HUES6 (cell line): ENCODE data around the gene SND1.

Experiments
- H3K27ac ChIP-seq: 2 replicates; pipeline ENCODE4 v1.7.0; 2013; ENCODE audit warnings: low read depth, mild to moderate bottlenecking, low read length, inconsistent platforms
- H3K27me3 ChIP-seq: 2 replicates; pipeline ENCODE4 v1.6.1; 2013; ENCODE audit warnings: low read length; ENCODE audit not compliant: control insufficient read depth, insufficient read depth
- H3K36me3 ChIP-seq: 2 replicates; pipeline ENCODE4 v1.6.1; 2013; ENCODE audit warnings: low read length; ENCODE audit not compliant: control insufficient read depth, insufficient read depth
- H3K4me1 ChIP-seq: 2 replicates; pipeline ENCODE4 v1.6.1; 2013; ENCODE audit warnings: low read length; ENCODE audit not compliant: control insufficient read depth, insufficient read depth
- H3K4me3 ChIP-seq: 2 replicates; pipeline ENCODE4 v1.5.1; 2013; ENCODE audit warnings: low read depth, low read length
- H3K9ac ChIP-seq: one replicate; pipeline ENCODE4 v1.6.1; 2013; ENCODE audit warnings: mild to moderate bottlenecking, low read length
- H3K9me3 ChIP-seq: 2 replicates; pipeline ENCODE4 v1.6.1; 2013; ENCODE audit warnings: low read depth, low read length; ENCODE audit not compliant: control insufficient read depth, insufficient read depth

SND1 gene

DNA sequence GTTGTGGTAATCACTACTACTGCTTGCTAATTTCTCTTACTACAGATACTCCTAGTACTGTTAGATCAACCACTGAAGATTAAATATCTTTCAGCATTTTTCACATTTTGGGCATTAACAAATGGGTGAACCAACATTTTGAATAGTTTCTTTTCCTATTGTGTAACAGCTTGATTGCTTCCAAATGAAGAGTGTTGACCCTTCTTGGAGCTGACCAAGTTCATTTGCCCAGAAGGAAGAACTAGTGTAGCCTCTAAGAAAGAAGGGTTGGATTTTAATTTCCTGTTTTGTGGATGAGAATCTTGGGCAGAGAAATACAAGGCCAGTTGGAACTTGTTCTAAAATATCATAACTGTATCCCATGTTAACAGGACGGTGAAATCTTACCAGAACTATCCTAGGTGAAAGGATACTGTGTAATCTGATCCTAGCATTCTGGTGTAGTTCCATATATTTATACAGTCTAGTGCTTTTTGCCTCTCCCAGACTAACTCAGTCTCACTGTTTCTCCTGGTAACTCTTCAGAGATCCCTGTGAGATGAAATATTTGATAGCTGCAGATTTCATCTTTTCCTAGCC lies 37.3 kb downstream of the SND1 start:
- peaks cover 64% of the 10 kb centered on the region for H3K36me3 ChIP-seq

DNA sequence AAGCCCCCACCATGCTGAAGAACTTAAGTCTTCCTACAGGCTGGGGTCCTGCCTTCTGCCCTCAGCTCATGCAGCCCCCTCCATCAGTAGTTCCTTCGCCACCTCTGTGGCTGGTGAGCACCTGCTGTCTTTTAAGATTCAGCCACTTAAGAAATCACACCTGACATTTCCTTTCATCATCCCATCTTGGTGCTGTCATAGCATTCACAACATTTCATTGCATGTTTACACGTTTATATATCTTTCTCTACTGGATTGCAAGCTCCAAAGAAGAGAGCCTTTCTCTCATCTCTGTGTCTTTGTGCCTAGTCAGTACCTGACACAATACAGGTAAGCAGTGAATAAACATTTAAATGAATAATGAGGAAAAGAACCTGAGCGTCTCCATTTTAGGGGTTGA lies 38.3 kb downstream of the SND1 start:
- Histone ChIP-seq H3K27me3 (no peaks in the 10 kb centered on the region), H3K36me3 (peaks cover 75% of the 10 kb centered on the region), H3K9ac (no peak overlapping the region), H3K4me3 (no peak overlapping the region), H3K27ac (no peak overlapping the region), H3K4me1 (peaks cover 12% of the 10 kb centered on the region), H3K9me3 (no peaks in the 10 kb centered on the region)

More for the DNA sequence above, 37.3 kb downstream of the SND1 start:
- Histone ChIP-seq H3K27me3 (no peaks in the 10 kb centered on the region), H3K27ac (no peak overlapping the region), H3K4me3 (no peak overlapping the region), H3K4me1 (peaks cover 23% of the 10 kb centered on the region), H3K9ac (no peak overlapping the region), H3K9me3 (no peaks in the 10 kb centered on the region)

DNA sequence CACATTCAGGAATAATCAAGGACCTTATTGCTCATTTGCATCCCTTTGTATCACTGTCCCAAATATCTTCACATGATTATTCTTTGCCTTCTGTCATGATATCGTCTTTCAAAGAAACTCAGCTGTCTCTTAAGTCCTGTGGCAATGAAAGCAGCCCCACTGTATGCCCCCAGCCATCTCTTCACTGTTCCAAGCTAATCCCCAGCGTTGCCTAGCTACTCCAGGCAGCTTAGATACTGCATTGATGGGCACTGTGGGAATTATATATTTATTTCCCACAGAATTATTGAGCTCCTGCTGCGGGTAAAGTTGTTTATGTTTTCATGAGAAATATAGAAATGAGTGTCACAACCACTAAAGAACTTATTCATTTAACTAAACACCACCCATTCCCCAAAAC lies 38.8 kb downstream of the SND1 start:
- Histone ChIP-seq H3K9ac (no peak overlapping the region), H3K27ac (no peak overlapping the region), H3K4me1 (peaks cover 7% of the 10 kb centered on the region; the same call in 1 of the 2 replicates), H3K36me3 (peaks cover 80% of the 10 kb centered on the region), H3K9me3 (no peaks in the 10 kb centered on the region), H3K27me3 (no peaks in the 10 kb centered on the region), H3K4me3 (no peak overlapping the region)

DNA sequence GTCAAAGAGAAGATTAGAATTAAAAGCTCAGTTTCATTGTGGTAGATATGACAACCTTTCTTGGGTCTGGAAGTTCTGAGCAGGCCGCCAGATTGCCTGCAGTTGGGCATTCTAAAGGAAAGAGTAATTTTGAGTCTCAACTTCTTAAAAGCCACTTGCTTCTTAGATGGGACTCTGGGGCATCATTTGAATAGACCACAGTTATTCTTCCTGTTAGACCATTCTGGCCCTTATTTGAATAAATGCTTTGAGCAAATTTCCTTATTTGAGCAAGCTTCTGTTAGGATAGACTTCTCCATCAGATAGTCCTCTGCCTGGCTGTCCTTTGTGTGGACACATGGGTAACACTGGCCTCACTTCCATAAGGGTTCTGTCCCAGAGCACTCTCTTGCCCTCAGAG lies 40.2 kb downstream of the SND1 start:
- H3K4me3 ChIP-seq, result no peak overlapping the region
- no peak overlapping the region for H3K27ac ChIP-seq
- peaks cover 80% of the 10 kb centered on the region for H3K36me3 ChIP-seq
- peaks cover 2% of the 10 kb centered on the region; the same call in 1 of the 2 replicates for H3K4me1 ChIP-seq
- no peaks in the 10 kb centered on the region for H3K9me3 ChIP-seq
- H3K9ac ChIP-seq, result no peak overlapping the region
- no peaks in the 10 kb centered on the region for H3K27me3 ChIP-seq

DNA sequence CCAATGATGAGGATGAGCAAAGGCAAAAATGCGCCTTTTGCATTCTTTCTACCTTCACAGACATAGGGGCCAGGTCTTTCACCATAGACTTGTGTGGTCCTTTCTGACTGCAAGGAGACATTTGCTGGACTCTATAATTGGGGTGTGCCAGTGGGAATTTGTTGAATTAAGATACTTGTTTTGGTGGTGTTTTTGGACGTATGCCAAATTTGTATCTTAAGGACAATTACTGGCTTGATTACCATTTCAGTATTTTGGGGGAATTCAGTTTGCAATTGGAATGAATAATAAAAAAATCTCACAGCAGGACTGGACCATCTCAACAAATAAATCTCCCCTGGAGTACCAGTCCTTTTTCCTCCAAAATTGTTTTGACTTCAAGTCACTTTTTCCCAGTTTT lies 47.9 kb downstream of the SND1 start:
- no peak overlapping the region for H3K27ac ChIP-seq
- no peaks in the 10 kb centered on the region for H3K4me1 ChIP-seq
- H3K27me3 ChIP-seq, result no peaks in the 10 kb centered on the region
- H3K9ac ChIP-seq, result no peak overlapping the region
- H3K4me3 ChIP-seq, result no peak overlapping the region
- no peaks in the 10 kb centered on the region for H3K9me3 ChIP-seq
- H3K36me3 ChIP-seq, result peaks cover 98% of the 10 kb centered on the region

DNA sequence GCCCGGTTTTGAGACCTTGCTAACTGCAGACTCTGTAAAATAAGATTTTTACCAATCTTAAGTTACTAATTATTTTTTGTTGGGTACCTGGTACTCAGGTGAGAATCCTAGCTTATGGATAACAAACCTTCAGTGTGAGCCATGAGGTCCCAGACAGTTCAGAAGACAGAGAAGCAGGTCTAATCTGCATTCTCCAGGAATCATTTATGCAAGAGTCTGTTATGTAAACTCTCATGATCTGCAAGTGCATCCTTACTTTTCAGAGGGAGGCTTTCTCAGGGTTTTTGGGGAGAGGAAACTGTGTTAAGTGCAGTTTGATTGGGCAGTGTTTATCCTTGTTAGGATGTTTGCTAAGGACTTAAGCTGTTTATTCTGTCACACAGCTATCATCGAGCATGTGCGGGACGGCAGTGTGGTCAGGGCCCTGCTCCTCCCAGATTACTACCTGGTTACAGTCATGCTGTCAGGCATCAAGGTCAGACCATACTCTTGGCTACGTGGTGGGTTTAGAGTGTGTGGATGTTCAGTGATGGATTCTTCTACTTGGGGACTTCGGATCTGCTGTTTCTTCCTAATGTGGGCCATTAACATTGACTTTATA lies 50.2 kb downstream of the SND1 start:
- Histone ChIP-seq H3K9ac (no peak overlapping the region), H3K27ac (no peak overlapping the region), H3K4me1 (no peaks in the 10 kb centered on the region), H3K4me3 (no peak overlapping the region), H3K36me3 (peaks cover 97% of the 10 kb centered on the region), H3K9me3 (no peaks in the 10 kb centered on the region), H3K27me3 (no peaks in the 10 kb centered on the region)

DNA sequence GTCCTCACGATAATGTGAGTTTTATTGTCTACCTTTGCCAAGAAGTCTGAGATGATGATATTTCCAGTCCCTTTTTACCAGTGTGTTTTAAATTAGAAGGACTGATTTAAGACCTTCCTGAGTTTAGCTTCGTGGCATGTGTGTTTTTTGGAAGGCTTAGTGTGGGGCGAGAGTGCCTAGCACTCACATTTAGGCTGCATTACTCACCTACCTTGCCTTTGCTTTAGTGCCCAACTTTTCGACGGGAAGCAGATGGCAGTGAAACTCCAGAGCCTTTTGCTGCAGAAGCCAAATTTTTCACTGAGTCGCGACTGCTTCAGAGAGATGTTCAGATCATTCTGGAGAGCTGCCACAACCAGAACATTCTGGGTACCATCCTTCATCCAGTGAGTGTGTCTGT lies 50.9 kb downstream of the SND1 start:
- H3K4me1 ChIP-seq, result no peaks in the 10 kb centered on the region
- H3K36me3 ChIP-seq, result peaks cover 97% of the 10 kb centered on the region
- no peaks in the 10 kb centered on the region for H3K9me3 ChIP-seq
- no peak overlapping the region for H3K9ac ChIP-seq
- H3K27me3 ChIP-seq, result no peaks in the 10 kb centered on the region
- H3K4me3 ChIP-seq, result no peak overlapping the region
- no peak overlapping the region for H3K27ac ChIP-seq

DNA sequence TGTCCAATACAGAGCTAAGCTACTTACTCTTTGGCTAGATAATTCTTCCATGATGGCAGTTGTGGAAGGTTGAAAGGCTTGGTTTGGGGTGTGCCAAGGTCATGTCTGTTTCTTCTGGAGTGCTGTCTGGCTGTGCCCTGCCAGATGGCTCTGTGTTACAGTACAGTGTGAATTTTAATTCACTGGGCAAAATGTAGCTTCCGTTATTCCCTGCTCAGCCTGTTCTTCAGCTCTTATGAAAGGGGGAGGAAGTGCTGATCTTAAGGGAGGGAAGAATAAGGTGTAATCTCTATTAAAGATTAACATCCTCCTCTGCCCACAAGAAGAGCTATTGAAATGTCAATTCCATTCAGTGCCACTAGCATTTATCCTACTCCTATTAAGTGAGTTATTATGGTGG lies 52.2 kb downstream of the SND1 start:
- H3K9me3 ChIP-seq, result no peaks in the 10 kb centered on the region
- H3K27me3 ChIP-seq, result no peaks in the 10 kb centered on the region
- H3K4me3 ChIP-seq, result no peak overlapping the region
- H3K36me3 ChIP-seq, result peaks cover 95% of the 10 kb centered on the region
- no peak overlapping the region for H3K9ac ChIP-seq
- no peaks in the 10 kb centered on the region for H3K4me1 ChIP-seq
- no peak overlapping the region for H3K27ac ChIP-seq

DNA sequence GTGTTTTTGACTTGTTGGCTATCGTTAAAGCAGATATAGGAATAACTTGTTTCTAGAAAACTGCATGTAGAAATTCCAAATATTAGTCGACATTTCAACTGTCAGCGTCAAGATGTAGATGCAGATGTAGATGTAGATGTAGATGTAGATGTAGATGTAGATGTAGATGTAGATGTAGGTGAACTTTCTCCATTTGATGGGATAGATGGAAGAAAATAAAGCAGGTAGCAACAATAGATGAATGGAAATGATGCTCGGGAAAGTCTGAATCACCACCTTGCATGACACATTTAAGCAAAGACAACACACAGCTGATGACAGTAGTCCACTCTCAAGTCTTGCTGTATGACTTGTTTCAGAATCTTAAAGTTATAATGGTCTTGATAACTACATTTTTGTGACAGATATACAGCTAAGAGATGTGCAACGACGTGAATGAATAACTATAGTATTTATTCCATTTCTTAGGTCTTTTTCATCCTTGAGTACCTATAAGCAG lies 53.5 kb downstream of the SND1 start:
- H3K9ac ChIP-seq, result no peak overlapping the region
- no peaks in the 10 kb centered on the region for H3K27me3 ChIP-seq
- H3K27ac ChIP-seq, result no peak overlapping the region
- peaks cover 95% of the 10 kb centered on the region for H3K36me3 ChIP-seq
- no peaks in the 10 kb centered on the region for H3K4me1 ChIP-seq
- H3K4me3 ChIP-seq, result no peak overlapping the region
- H3K9me3 ChIP-seq, result no peaks in the 10 kb centered on the region

DNA sequence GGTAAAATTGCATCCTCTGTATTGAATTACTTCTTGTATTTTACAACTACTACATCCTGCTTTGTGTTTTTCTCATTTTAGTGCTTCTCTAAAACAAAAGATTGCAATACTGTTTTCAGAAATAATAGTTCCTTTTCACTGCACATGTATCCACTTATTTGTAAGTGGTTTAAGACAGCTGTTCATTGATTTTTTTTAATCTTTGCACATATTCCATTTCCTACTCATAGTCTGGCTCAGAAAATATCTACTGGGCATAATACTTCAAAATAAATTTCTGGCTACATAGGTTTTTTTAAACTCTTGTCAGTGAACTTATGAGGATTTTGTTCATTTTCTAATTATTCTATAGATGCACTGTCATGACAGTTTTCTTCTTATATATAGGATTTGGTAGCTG lies 54.8 kb downstream of the SND1 start:
- Histone ChIP-seq H3K4me3 (no peak overlapping the region), H3K9ac (no peak overlapping the region), H3K9me3 (no peaks in the 10 kb centered on the region; the same call in 1 of the 2 replicates), H3K4me1 (no peaks in the 10 kb centered on the region), H3K27ac (no peak overlapping the region), H3K27me3 (no peaks in the 10 kb centered on the region), H3K36me3 (peaks cover 95% of the 10 kb centered on the region)

DNA sequence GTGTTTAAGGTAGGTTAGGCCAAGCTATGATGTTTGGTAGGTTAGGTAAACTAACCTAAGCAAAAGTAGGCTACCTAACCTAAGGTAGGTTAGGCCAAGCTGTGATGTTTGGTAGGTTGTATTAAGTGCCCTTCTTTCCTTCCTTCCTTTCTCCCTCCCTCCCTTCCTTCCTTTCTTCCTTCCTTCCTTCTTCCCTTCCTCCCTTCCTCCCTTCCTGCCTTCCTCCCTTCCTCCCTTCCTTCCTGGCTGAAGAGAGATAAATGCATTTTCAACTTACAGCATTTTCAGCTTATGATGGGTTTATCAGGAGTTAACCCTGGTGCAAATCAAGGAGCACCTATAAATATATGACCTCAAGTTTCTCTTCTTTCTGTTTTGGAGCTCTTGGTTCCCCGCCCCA lies 56.2 kb downstream of the SND1 start:
- no peaks in the 10 kb centered on the region; the same call in 1 of the 2 replicates for H3K9me3 ChIP-seq
- no peaks in the 10 kb centered on the region for H3K27me3 ChIP-seq
- H3K36me3 ChIP-seq, result peaks cover 95% of the 10 kb centered on the region
- no peak overlapping the region for H3K27ac ChIP-seq
- H3K4me1 ChIP-seq, result no peaks in the 10 kb centered on the region
- no peak overlapping the region for H3K4me3 ChIP-seq
- no peak overlapping the region for H3K9ac ChIP-seq
